ENCODE measurements around the gene MYO1D. TPM values are rescaled to one million over a fixed set of nuclear protein-coding genes. Genes with fewer than 3 reads are reported as not detected.
A peak's percentile ranks its signal among the peaks of the same experiment; 100 is the strongest.

Gene MYO1D
- total and polyA plus RNA-seq, 8 donors: 16.7 to 43.0 (median 29.4) TPM

DNA sequence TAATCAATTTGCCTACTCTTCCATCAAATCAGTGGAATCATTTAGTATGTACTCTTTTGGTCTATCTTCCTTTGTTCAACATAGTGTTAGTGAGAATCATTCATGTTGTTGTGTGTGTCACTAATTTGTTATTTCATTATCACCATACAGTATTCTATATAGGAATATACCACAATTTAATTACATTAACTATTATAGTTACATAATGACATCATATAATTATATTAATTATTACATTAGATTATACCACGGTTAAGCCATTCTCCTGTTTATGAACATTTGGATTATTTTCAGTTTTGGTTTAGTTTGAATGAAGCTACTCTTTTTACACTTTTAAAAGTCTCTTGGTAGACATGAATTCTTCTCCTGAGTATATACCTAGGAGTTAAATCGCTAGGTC is 40.4 kb downstream of the MYO1D start:
- DNase-seq (no peak), FAIRE-seq (peak; percentile 41), ATAC-seq (no peak)
- Histone ChIP-seq H3K27ac (no peak overlapping the region), H3K4me3 (no peak overlapping the region), H3K4me1 (peaks cover 0 to 4% (median 0%) of the 10 kb centered on the region in 3 donors), H3K36me3 (no peaks in the 10 kb centered on the region), H3K27me3 (no peaks in the 10 kb centered on the region), H3K9me3 (no peaks in the 10 kb centered on the region)
- intact Hi-C loops (cut with DNase I): no loop called here
- TF ChIP-seq, protein P1, sequence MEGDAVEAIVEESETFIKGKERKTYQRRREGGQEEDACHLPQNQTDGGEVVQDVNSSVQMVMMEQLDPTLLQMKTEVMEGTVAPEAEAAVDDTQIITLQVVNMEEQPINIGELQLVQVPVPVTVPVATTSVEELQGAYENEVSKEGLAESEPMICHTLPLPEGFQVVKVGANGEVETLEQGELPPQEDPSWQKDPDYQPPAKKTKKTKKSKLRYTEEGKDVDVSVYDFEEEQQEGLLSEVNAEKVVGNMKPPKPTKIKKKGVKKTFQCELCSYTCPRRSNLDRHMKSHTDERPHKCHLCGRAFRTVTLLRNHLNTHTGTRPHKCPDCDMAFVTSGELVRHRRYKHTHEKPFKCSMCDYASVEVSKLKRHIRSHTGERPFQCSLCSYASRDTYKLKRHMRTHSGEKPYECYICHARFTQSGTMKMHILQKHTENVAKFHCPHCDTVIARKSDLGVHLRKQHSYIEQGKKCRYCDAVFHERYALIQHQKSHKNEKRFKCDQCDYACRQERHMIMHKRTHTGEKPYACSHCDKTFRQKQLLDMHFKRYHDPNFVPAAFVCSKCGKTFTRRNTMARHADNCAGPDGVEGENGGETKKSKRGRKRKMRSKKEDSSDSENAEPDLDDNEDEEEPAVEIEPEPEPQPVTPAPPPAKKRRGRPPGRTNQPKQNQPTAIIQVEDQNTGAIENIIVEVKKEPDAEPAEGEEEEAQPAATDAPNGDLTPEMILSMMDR (IDR thresholded peaks at IDR 0.05): no peak
- 92 to 94% methylated on average over 2 of the region's 2 CpGs for WGBS, 2 donors

DNA sequence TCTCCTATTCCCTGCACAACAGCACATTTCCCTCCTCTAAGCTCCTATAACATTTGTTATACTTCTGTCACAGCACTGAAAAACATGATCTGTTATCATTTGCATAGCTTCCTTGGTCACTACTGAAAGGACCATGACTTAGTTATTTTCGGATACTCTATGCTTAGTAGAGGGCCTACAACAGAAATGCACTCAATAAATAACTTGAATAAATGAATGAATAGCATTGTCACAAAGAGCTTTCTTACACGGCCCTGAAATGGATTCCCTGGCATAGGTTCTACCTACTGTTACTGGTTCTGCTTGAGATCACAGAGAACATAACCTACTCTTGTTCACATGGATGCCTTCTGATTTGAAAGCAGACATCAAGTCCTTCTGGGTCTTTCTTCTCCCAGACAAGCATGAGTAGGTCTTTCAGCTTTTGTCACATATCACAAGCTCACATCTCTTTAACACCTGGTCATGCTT is 41.6 kb downstream of the MYO1D start:
- TF ChIP-seq, protein P1 (IDR thresholded peaks at IDR 0.05): no peak
- intact Hi-C loops (cut with DNase I): no loop called here
- Histone ChIP-seq H3K36me3 (no peaks in the 10 kb centered on the region), H3K4me1 (peaks cover 0 to 7% (median 0%) of the 10 kb centered on the region in 3 donors), H3K27me3 (no peaks in the 10 kb centered on the region), H3K27ac (no peak overlapping the region), H3K9me3 (no peaks in the 10 kb centered on the region), H3K4me3 (no peak overlapping the region)
- ATAC-seq (peak in 1 of 4 donors; percentile 35), DNase-seq (no peak), FAIRE-seq (no peak)
- WGBS, 2 donors: 68 to 85% methylated on average over 2 of the region's 2 CpGs

DNA sequence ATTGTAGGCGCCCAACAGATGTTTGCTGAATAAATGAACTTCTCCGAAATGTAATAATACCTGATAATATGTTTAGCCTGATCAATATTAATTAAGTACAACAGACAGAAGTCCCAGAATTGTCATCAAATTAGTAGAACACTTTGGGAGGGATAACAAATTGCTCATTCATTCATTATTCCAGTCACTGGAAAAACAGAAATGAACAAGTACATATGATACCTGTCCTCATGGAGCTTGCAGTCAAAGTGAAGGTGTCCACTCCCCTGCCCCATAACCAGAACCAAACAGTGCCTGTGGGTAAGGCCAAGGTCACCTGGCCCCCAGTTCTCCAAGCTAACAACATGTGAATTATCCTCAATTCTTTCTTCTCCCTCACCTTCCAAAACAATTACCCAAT is 42.8 kb downstream of the MYO1D start:
- Histone ChIP-seq H3K9me3 (no peaks in the 10 kb centered on the region), H3K36me3 (no peaks in the 10 kb centered on the region), H3K4me3 (no peak overlapping the region), H3K27me3 (no peaks in the 10 kb centered on the region), H3K27ac (no peak overlapping the region), H3K4me1 (peaks cover 0 to 8% (median 2%) of the 10 kb centered on the region in 3 donors)
- no peak for DNase-seq
- TF ChIP-seq, protein P1 (IDR thresholded peaks at IDR 0.05): no peak
- intact Hi-C loops (cut with DNase I): no loop called here
- 94 to 97% methylated on average over 2 of the region's 2 CpGs for WGBS, 2 donors
- no peak for FAIRE-seq
- ATAC-seq: no peak

DNA sequence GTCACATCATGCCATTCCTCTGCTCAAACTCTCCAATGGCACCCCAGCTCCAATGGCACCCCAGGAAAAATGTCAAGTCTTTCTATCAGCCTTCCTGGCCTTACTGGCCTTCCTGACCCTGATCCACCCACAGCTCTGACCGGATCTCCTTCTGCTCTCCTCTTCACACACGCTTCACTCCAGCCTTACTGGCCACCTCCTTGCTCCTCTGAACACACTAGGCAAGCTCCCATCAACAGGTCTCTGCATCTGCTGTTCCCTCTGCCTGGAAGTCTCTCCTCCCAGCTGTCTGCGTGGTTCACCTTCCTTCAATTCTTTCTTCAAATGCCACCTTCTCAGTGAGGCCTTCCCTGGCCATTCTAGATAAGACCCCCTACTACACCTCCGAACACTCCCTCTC is 43.4 kb downstream of the MYO1D start:
- ATAC-seq: no peak
- no peaks in the 10 kb centered on the region for H3K27me3 ChIP-seq
- no peak overlapping the region for H3K4me3 ChIP-seq
- intact Hi-C loops (cut with DNase I): no loop called here
- TF ChIP-seq, protein P1 (IDR thresholded peaks at IDR 0.05): no peak
- peaks cover 0 to 14% (median 8%) of the 10 kb centered on the region in 3 donors for H3K4me1 ChIP-seq
- DNase-seq: no peak
- no peak overlapping the region for H3K27ac ChIP-seq
- no peaks in the 10 kb centered on the region for H3K9me3 ChIP-seq
- FAIRE-seq: no peak
- WGBS, 2 donors: 79 to 94% methylated on average over 4 of the region's 4 CpGs
- no peaks in the 10 kb centered on the region for H3K36me3 ChIP-seq

DNA sequence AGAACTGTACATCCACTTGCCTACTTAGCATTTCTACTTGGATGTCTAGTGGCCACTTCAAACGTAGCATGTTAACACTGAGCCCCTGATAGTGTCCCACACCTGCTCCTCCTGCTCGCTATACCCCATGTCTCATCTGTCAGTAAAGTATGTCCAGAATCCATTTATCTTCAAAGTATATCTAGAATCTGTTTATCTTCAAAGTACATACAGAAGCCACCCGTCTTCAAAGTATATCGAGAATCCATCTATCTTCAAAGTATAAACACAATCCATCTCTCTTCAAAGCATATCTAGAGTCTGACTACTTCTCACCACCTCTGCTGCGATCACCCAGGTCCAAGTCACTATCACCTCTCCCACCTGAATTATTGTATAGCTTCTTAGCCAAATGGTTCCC is 43.8 kb downstream of the MYO1D start:
- no peak for FAIRE-seq
- WGBS, 2 donors: 84 to 87% methylated on average over 5 of the region's 5 CpGs
- intact Hi-C loops (cut with DNase I): no loop called here

More for the DNA sequence above, 43.8 kb downstream of the MYO1D start:
- H3K4me3 ChIP-seq: no peak overlapping the region
- no peaks in the 10 kb centered on the region for H3K27me3 ChIP-seq
- H3K36me3 ChIP-seq: no peaks in the 10 kb centered on the region
- H3K9me3 ChIP-seq: no peaks in the 10 kb centered on the region
- TF ChIP-seq, protein P1 (IDR thresholded peaks at IDR 0.05): no peak
- DNase-seq (no peak), ATAC-seq (no peak)
- H3K27ac ChIP-seq: no peak overlapping the region
- H3K4me1 ChIP-seq: peaks cover 0 to 15% (median 8%) of the 10 kb centered on the region in 3 donors

Measured in pancreas (tissue), 10 donors.